GM12878 (cell line): ENCODE results near the gene DNAH17. TPM values are rescaled to one million over a fixed set of nuclear protein-coding genes. Genes with fewer than 3 reads are reported as not detected.

Experiments used
- ATAC-seq: fragments of 200-7000 bp; cut with Tn5 transposase; 3 replicates; pipeline ENCODE4 v1.9.1; 2020; ENCODE audit warnings: mild to moderate bottlenecking, moderate library complexity
- BruUV-seq: library from RNA; stranded (reverse); fragments of 400-500 nt; replicated peaks from 2 replicates; lab custom pipeline; 2021; lab: Mats Ljungman, UMichigan
- CTCF ChIA-PET: fragments of 300-600 bp; sonication (Branson Sonifier 250); formaldehyde crosslinking; extraction: SDS; loops from one replicate; lab custom pipeline; 2021; ENCODE audit warnings: inconsistent platforms; lab: Yijun Ruan, JAX
- POLR2A ChIA-PET: fragments of 350-600 bp; formaldehyde crosslinking; extraction: SDS; loops from one replicate; lab custom pipeline; 2021; ENCODE audit warnings: inconsistent platforms; lab: Charles Lee
- RAD21 ChIA-PET: fragments of 300-600 bp; sonication (Branson Sonifier 250); formaldehyde crosslinking; loops from one replicate; lab custom pipeline; 2023; ENCODE audit warnings: antibody characterized with exemption; ENCODE audit not compliant: unreplicated experiment; lab: Charles Lee
- SMC1A ChIA-PET: fragments of 300-600 bp; sonication (Branson Sonifier 250); formaldehyde crosslinking; loops from one replicate; lab custom pipeline; 2023; ENCODE audit not compliant: unreplicated experiment, uncharacterized antibody; lab: Charles Lee
- DNase-seq: peaks from one replicate; pipeline ENCODE4 v3.0.0-alpha.2; 2011; ENCODE audit warnings: low read depth, low spot score
- FAIRE-seq: peaks from 3 replicates; lab custom pipeline; 2011; peaks lifted over from hg19 to GRCh38; lab: Jason Lieb, UNC
- H2AFZ ChIP-seq: 2 replicates; pipeline ENCODE4 v1.6.0; 2011; ENCODE audit warnings: low read depth, low read length, control low read depth; ENCODE audit not compliant: control insufficient read depth
- H3K27ac ChIP-seq: 2 replicates; pipeline ENCODE4 v1.5.1; 2011; ENCODE audit warnings: control low read depth; ENCODE audit not compliant: control insufficient read depth, insufficient read depth
- H3K27me3 ChIP-seq, 2 experiments: replicated peaks in 1 of 2; 2 replicates each; pipeline versions ENCODE4 v1.6.0 to v1.6.1; 2011; ENCODE audit warnings: low read length in 1 of 2; ENCODE audit not compliant: control insufficient read depth in 2 of 2, insufficient read depth in 2 of 2
- H3K36me3 ChIP-seq, 2 experiments: 2 replicates each; pipeline ENCODE4 v1.5.1; 2011; ENCODE audit warnings: low read length in 1 of 2; ENCODE audit not compliant: control insufficient read depth in 2 of 2, insufficient read depth in 2 of 2
- H3K4me1 ChIP-seq: 2 replicates; pipeline ENCODE4 v1.6.1; 2011; ENCODE audit warnings: mild to moderate bottlenecking, low read length, moderate library complexity, mixed read lengths; ENCODE audit not compliant: control insufficient read depth, insufficient read depth
- H3K4me2 ChIP-seq: 2 replicates; pipeline ENCODE4 v1.6.0; 2011; ENCODE audit warnings: control low read depth; ENCODE audit not compliant: control insufficient read depth, insufficient read depth
- H3K4me3 ChIP-seq: fragments of 200-600 bp; sonication (generic); 2 replicates; pipeline ENCODE4 v1.5.1; 2016
- H3K79me2 ChIP-seq: 2 replicates; pipeline ENCODE4 v1.6.0; 2011; ENCODE audit warnings: low read length; ENCODE audit not compliant: control insufficient read depth, insufficient read depth
- H3K9ac ChIP-seq: 2 replicates; pipeline ENCODE4 v1.8.0; 2011; ENCODE audit warnings: low read length, control low read depth, mixed read lengths; ENCODE audit not compliant: control insufficient read depth, insufficient read depth
- H3K9me3 ChIP-seq: replicated peaks from 3 replicates; pipeline ENCODE4 v1.5.1; 2011; ENCODE audit warnings: mild to moderate bottlenecking, low read length; ENCODE audit not compliant: control insufficient read depth, insufficient read depth
- H4K20me1 ChIP-seq: 2 replicates; pipeline ENCODE4 v1.6.0; 2011; ENCODE audit not compliant: control insufficient read depth, insufficient read depth
- ATF7 ChIP-seq: fragments of 450-650 bp; IDR thresholded peaks from 2 replicates; pipeline ENCODE4 v1.6.1; 2016; ENCODE audit warnings: low read depth, mild to moderate bottlenecking
- CHD2 ChIP-seq: IDR thresholded peaks from 2 replicates; pipeline ENCODE4 v1.6.1; 2011; ENCODE audit warnings: low read depth, low read length, improper control_type of control experiment, borderline replicate concordance
- CREB1 ChIP-seq: IDR thresholded peaks from 2 replicates; pipeline ENCODE4 v1.6.1; 2012; ENCODE audit warnings: low read depth, mild to moderate bottlenecking, inconsistent platforms
- EED ChIP-seq: sonication (generic); IDR thresholded peaks from 2 replicates; pipeline ENCODE4 v1.6.1; 2016; ENCODE audit warnings: antibody characterized with exemption, low read depth
- IRF4 ChIP-seq: IDR thresholded peaks from 2 replicates; pipeline ENCODE4 v1.6.1; 2011; ENCODE audit warnings: low read depth, low read length
- MEF2A ChIP-seq: IDR thresholded peaks from 2 replicates; pipeline ENCODE4 v1.6.1; 2011; ENCODE audit warnings: low read depth, mild to moderate bottlenecking, low read length, moderate library complexity; ENCODE audit not compliant: insufficient read depth
- MTA3 ChIP-seq: IDR thresholded peaks from 2 replicates; pipeline ENCODE4 v1.6.1; 2012; ENCODE audit warnings: low read length, inconsistent platforms, borderline replicate concordance
- NFIC ChIP-seq: IDR thresholded peaks from 2 replicates; pipeline ENCODE4 v1.6.1; 2012; ENCODE audit warnings: low read depth, mild to moderate bottlenecking, inconsistent platforms, low read length, moderate library complexity
- NFYA ChIP-seq: IDR thresholded peaks from 2 replicates; pipeline ENCODE4 v1.6.1; 2011; ENCODE audit warnings: low read depth, mild to moderate bottlenecking, low read length, improper control_type of control experiment, borderline replicate concordance
- NR2C1 ChIP-seq: fragments of 450-650 bp; IDR thresholded peaks from 2 replicates; pipeline ENCODE4 v1.6.1; 2017; ENCODE audit warnings: antibody characterized with exemption, mild to moderate bottlenecking, moderate library complexity
- NR2C2 ChIP-seq: IDR thresholded peaks from 2 replicates; pipeline ENCODE4 v1.6.1; 2011; ENCODE audit warnings: borderline replicate concordance, low read depth; ENCODE audit not compliant: control insufficient read depth, insufficient read length
- PAX5 ChIP-seq: IDR thresholded peaks from 2 replicates; pipeline ENCODE4 v1.6.1; 2011; ENCODE audit warnings: low read depth, low read length, borderline replicate concordance
- POU2F2 ChIP-seq: IDR thresholded peaks from 3 replicates; pipeline ENCODE4 v1.6.1; 2011; ENCODE audit warnings: low read depth, mild to moderate bottlenecking, low read length, borderline replicate concordance
- TBL1XR1 ChIP-seq: IDR thresholded peaks from 2 replicates; pipeline ENCODE4 v1.6.1; 2012; ENCODE audit warnings: low read depth, low read length, improper control_type of control experiment
- USF1 ChIP-seq: IDR thresholded peaks from 2 replicates; pipeline ENCODE4 v1.6.1; 2011; ENCODE audit warnings: borderline replicate concordance, low read depth, mild to moderate bottlenecking, moderate library complexity, mixed read lengths, low read length; ENCODE audit not compliant: insufficient read depth; ENCODE audit errors: extremely low read length
- ZBTB4 ChIP-seq: fragments of 450-650 bp; formaldehyde crosslinking; IDR thresholded peaks from 2 replicates; pipeline ENCODE4 v1.4.0; 2022; ENCODE audit warnings: mild to moderate bottlenecking, moderate library complexity
- WGBS: methylation state at CpG from one replicate; pipeline ENCODE4 v1.1.6; 2016; ENCODE audit warnings: low lambda C conversion rate; ENCODE audit not compliant: insufficient replicate concordance, insufficient coverage; ENCODE audit errors: missing lambda C conversion rate; 5-methylcytosine and 5-hydroxymethylcytosine counted together
- in situ Hi-C: fragments of 300-500 bp; cut with MboI; formaldehyde crosslinking; loops from 9 replicates; pipeline ENCODE4 v1.14.3; 2018; ENCODE audit warnings: mixed read lengths
- intact Hi-C: fragments of 100-400 bp; cut with micrococcal nuclease; formaldehyde crosslinking; loops from one replicate; pipeline ENCODE4 v1.14.2; 2022; ENCODE audit not compliant: unreplicated experiment
- polyA plus RNA-seq, 11 experiments: library from polyadenylated mRNA; depleted of rRNA in 4 of 11; unstranded in 6 of 11; stranded (reverse) in 5 of 11; fragments of >200 nt; fragmentation: Nextera tagmentation in 4 of 11; fragmentation: Illumina TruSeq in 1 of 11; extraction: Ambion mirVana in 4 of 11; extraction: Trizol in 1 of 11; gene quantifications; 1 replicate in 1 of 11; 2 replicates in 10 of 11; pipeline versions ENCODE4 v1.2.1 to v1.2.3, GENCODE V29; 2011 to 2016; ENCODE audit warnings: inconsistent platforms in 2 of 11, missing spikeins in 2 of 11, low read depth in 1 of 11
- total RNA-seq, 4 experiments: library from RNA; depleted of rRNA in 3 of 4; stranded (reverse); fragments of >200 nt in 3 of 4; fragmentation: Illumina TruSeq in 1 of 4; extraction: Trizol in 1 of 4; gene quantifications; 2 replicates each; pipeline versions ENCODE4 v1.2.1 to v1.2.3, GENCODE V29; 2013 to 2021
- TF ChIP-seq, protein P1 (sequence below): fragments of 450-650 bp; IDR thresholded peaks from 2 replicates; pipeline ENCODE4 v1.6.1; 2017; ENCODE audit warnings: low read depth, mild to moderate bottlenecking, moderate library complexity

The DNAH17 gene
- total and polyA plus RNA-seq, 10 of the 15 experiments (the other 5 are each of a cell fraction or from before 2014, with no cell fraction given): 0.16 to 2.9 (median 0.56) TPM

- DNase-seq (peak; percentile 74), FAIRE-seq (no peak), ATAC-seq (peak; percentile 38)
- RAD21 ChIA-PET: interaction anchor here (1.0 to 4.0 kb wide), 7 partner anchors 9 to 141 kb away, joined by 3 to 12 read pairs (median 4); no protein-coding TSS in a partner anchor
- Histone ChIP-seq H2AFZ (no peak overlapping the region), H3K9ac (peak overlapping the region; percentile 74), H3K4me1 (peaks cover 84% of the 10 kb centered on the region), H3K36me3 (no peaks in the 10 kb centered on the region; a peak in 1 of 4 replicates), H3K4me2 (peak overlapping the region; percentile 99), H3K79me2 (peaks cover 88% of the 10 kb centered on the region), H3K4me3 (peak overlapping the region; percentile 53), H3K27me3 (no peaks in the 10 kb centered on the region), H4K20me1 (no peaks in the 10 kb centered on the region), H3K27ac (peak overlapping the region; percentile 97), H3K9me3 (no peaks in the 10 kb centered on the region)
- no TSS peak for BruUV-seq
- in situ Hi-C loops: no loop called here
- POLR2A ChIA-PET: interaction anchor here (0.5 to 3.4 kb wide), 5 partner anchors 16 to 44 kb away, joined by 3 to 18 read pairs (median 9); no protein-coding TSS in a partner anchor
- CTCF ChIA-PET: interaction anchor here (0.6 to 1.6 kb wide), 3 partner anchors 23 to 325 kb away, joined by 3 to 4 read pairs (median 3); no protein-coding TSS in a partner anchor
- intact Hi-C loops: no loop called here
- SMC1A ChIA-PET: interaction anchor here (1.2 kb wide), 1 partner anchor 28 kb away, joined by 3 read pairs; no protein-coding TSS in a partner anchor
- WGBS: 17% methylated on average over 15 of the region's 15 CpGs
- TF ChIP-seq MTA3 (no peak), EED (peak; percentile 93), NR2C2 (no peak), CREB1 (0 out of 2 replicates have a peak, but pooled peaks have one; percentile 19), TBL1XR1 (no peak), NFYA (no peak), ATF7 (0 out of 2 replicates have a peak, but pooled peaks have one; percentile 15), IRF4 (0 out of 2 replicates have a peak, but pooled peaks have one; percentile 73), ZBTB4 (no peak), CHD2 (no peak), POU2F2 (0 out of 3 replicates have a peak, but pooled peaks have one; percentile 21), NFIC (peak; percentile 77), PAX5 (0 out of 2 replicates have a peak, but pooled peaks have one; percentile 42), MEF2A (0 out of 2 replicates have a peak, but pooled peaks have one; percentile 11), USF1 (no peak), NR2C1 (no peak)
- TF ChIP-seq, protein P1, sequence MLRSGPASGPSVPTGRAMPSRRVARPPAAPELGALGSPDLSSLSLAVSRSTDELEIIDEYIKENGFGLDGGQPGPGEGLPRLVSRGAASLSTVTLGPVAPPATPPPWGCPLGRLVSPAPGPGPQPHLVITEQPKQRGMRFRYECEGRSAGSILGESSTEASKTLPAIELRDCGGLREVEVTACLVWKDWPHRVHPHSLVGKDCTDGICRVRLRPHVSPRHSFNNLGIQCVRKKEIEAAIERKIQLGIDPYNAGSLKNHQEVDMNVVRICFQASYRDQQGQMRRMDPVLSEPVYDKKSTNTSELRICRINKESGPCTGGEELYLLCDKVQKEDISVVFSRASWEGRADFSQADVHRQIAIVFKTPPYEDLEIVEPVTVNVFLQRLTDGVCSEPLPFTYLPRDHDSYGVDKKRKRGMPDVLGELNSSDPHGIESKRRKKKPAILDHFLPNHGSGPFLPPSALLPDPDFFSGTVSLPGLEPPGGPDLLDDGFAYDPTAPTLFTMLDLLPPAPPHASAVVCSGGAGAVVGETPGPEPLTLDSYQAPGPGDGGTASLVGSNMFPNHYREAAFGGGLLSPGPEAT: 0 out of 2 replicates have a peak, but pooled peaks have one; percentile 24
These were observed 193.3 kb downstream of the DNAH17 start for GRCh38 chr17:78383725-78384471.
